HepG2 (cell line): ENCODE measurements around the gene MMS19. TPM values are rescaled to one million over a fixed set of nuclear protein-coding genes. Genes with fewer than 3 reads are reported as not detected.

Experiments used
- ARID5B ChIP-seq: IDR thresholded peaks from 2 replicates; pipeline ENCODE4 v1.4.0; 2020; ENCODE audit warnings: mild to moderate bottlenecking, missing genetic modification reagents
- IKZF4 ChIP-seq: sonication (generic); formaldehyde crosslinking; IDR thresholded peaks from 2 replicates; pipeline ENCODE4 v1.5.1; 2020; ENCODE audit warnings: borderline replicate concordance, mild to moderate bottlenecking, low read depth, missing genetic modification reagents; ENCODE audit errors: not compliant biosample characterization
- KLF11 ChIP-seq: IDR thresholded peaks from 2 replicates; pipeline ENCODE4 v1.6.1; 2016; ENCODE audit warnings: missing compliant biosample characterization
- NAIF1 ChIP-seq: sonication (generic); formaldehyde crosslinking; IDR thresholded peaks from 2 replicates; pipeline ENCODE4 v1.5.0; 2020; ENCODE audit warnings: mild to moderate bottlenecking, missing genetic modification reagents, borderline replicate concordance
- NR2F2 ChIP-seq: IDR thresholded peaks from 2 replicates; pipeline ENCODE4 v1.6.1; 2012; ENCODE audit warnings: low read depth, inconsistent platforms, borderline replicate concordance
- ONECUT2 ChIP-seq: sonication (generic); formaldehyde crosslinking; IDR thresholded peaks from 2 replicates; pipeline ENCODE4 v1.4.0; 2020; ENCODE audit warnings: missing genetic modification reagents
- SIX4 ChIP-seq: sonication (generic); formaldehyde crosslinking; IDR thresholded peaks from 2 replicates; pipeline ENCODE4 v1.4.0; 2020; ENCODE audit warnings: missing genetic modification reagents
- TFAP4 ChIP-seq: sonication (generic); IDR thresholded peaks from 2 replicates; pipeline ENCODE4 v1.6.1; 2016; ENCODE audit warnings: low read depth, borderline replicate concordance
- ZNF318 ChIP-seq: sonication (generic); formaldehyde crosslinking; IDR thresholded peaks from 2 replicates; pipeline ENCODE4 v1.4.0; 2020; ENCODE audit warnings: mild to moderate bottlenecking, missing genetic modification reagents
- ZNF670 ChIP-seq: sonication (generic); formaldehyde crosslinking; IDR thresholded peaks from 2 replicates; pipeline ENCODE4 v1.8.0; 2022; ENCODE audit warnings: mild to moderate bottlenecking, missing genetic modification reagents, borderline replicate concordance
- ZNF770 ChIP-seq: sonication (generic); formaldehyde crosslinking; IDR thresholded peaks from 2 replicates; pipeline ENCODE4 v1.5.0; 2020; ENCODE audit warnings: mild to moderate bottlenecking, missing genetic modification reagents
- polyA plus RNA-seq, 8 experiments: library from polyadenylated mRNA; depleted of rRNA in 3 of 8; stranded (reverse) in 7 of 8; unstranded in 1 of 8; fragments of >200 nt; fragmentation: Illumina TruSeq in 4 of 8; extraction: Trizol in 4 of 8; gene quantifications; 2 replicates each; pipeline versions ENCODE4 v1.2.1 to v1.2.3, GENCODE V29; 2011 to 2016; ENCODE audit warnings: low read depth in 4 of 8, missing spikeins in 1 of 8, mixed read lengths in 1 of 8; ENCODE audit not compliant: insufficient read depth in 1 of 8
- total RNA-seq, 5 experiments: library from RNA; depleted of rRNA; stranded (reverse); fragments of >200 nt; fragmentation: Illumina TruSeq; extraction: Trizol; gene quantifications; 2 replicates each; pipeline ENCODE4 v1.2.3, GENCODE V29; 2016; ENCODE audit warnings: low read depth in 1 of 5
- TF ChIP-seq, protein P1 (sequence below): sonication (generic); formaldehyde crosslinking; IDR thresholded peaks from 2 replicates; pipeline ENCODE4 v1.4.0; 2020; ENCODE audit warnings: missing genetic modification reagents, low read depth, mild to moderate bottlenecking, borderline replicate concordance

Gene MMS19
- total and polyA plus RNA-seq, 2 of the 13 experiments (the other 11 are each of a cell fraction or from before 2014, with no cell fraction given) = 76.4 to 107 TPM

- TF ChIP-seq IKZF4 (CRISPR knock-in tag) (no peak), ONECUT2 (CRISPR knock-in tag) (no peak), ZNF318 (CRISPR knock-in tag) (no peak), ZNF770 (CRISPR knock-in tag) (no peak), KLF11 (peak; percentile 88; the same call in 1 of the 2 replicates), SIX4 (CRISPR knock-in tag) (no peak), NAIF1 (no peak), ZNF670 (peak; percentile 23; the same call in 1 of the 2 replicates), NR2F2 (no peak), ARID5B (CRISPR knock-in tag) (no peak), TFAP4 (no peak)
- TF ChIP-seq, protein P1, sequence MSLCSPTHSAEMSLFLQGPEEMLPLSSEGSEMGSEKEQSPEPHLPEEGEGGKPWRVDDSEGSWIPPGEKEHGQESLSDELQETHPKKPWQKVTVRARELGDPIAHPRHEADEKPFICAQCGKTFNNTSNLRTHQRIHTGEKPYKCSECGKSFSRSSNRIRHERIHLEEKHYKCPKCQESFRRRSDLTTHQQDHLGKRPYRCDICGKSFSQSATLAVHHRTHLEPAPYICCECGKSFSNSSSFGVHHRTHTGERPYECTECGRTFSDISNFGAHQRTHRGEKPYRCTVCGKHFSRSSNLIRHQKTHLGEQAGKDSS (CRISPR knock-in tag) = no peak
These were observed at the start of gene MMS19 (continued) for GRCh38 chr10:97498076-97498840.
